ENCODE results near the gene PNPLA7. TPM values are rescaled to one million over a fixed set of nuclear protein-coding genes. Genes with fewer than 3 reads are reported as not detected.
A peak's percentile ranks its signal among the peaks of the same experiment; 100 is the strongest.
"Not testable (repeated sequence)": the region's sequence is repeated elsewhere in the genome, so short reads cannot be mapped to it uniquely, and the experiment has no call there.

Gene PNPLA7
- total and polyA plus RNA-seq, 7 donors, result 1.2 to 22.3 (median 7.7) TPM

GRCh38 chr9:137552022-137552768 lies 2.0 kb upstream of the PNPLA7 start:
- H3K4me1 ChIP-seq, result peaks cover 26% of the 10 kb centered on the region
- no peak for DNase-seq
- peak overlapping the region; percentile 93 for H3K4me3 ChIP-seq
- TF ChIP-seq CTCF (IDR thresholded peaks at IDR 0.05), result no peak
- no peaks in the 10 kb centered on the region for H3K9me3 ChIP-seq
- ATAC-seq, result peak in 3 of 4 donors; percentile 8 to 19 (median 14)
- intact Hi-C loops (cut with DNase I), result no loop called here
- peaks cover 0 to 40% of the 10 kb centered on the region in 2 donors for H3K36me3 ChIP-seq (ENCODE audit: insufficient read depth in 1 of 2, low read depth in 1 of 2)
- H3K27me3 ChIP-seq (ENCODE audit: insufficient read depth in 3 of 3, low read length in 2 of 3), result no peaks in the 10 kb centered on the region
- peak overlapping the region; percentile 88 for H3K27ac ChIP-seq
- WGBS, 3 donors, result 5 to 10% (median 6%) methylated on average over 33 to 58 of the region's 58 CpGs

GRCh38 chr9:137551264-137552021 lies 1.2 kb upstream of the PNPLA7 start, which contains the start of gene MRPL41:
TSS of gene MRPL41 (plus strand) at chr9:137551879. CDS start at chr9:137552082, 203 bp downstream.
- Histone ChIP-seq H3K27ac (peak within 1 kb of the TSS; percentile 88), H3K27me3 (ENCODE audit: insufficient read depth in 3 of 3, low read length in 2 of 3) (no peaks in the 10 kb centered on the region), H3K4me1 (peaks cover 32% of the 10 kb centered on the region), H3K36me3 (ENCODE audit: insufficient read depth in 1 of 2, low read depth in 1 of 2) (peaks cover 0 to 42% of the 10 kb centered on the region in 2 donors), H3K4me3 (peak within 1 kb of the TSS; percentile 93), H3K9me3 (no peaks in the 10 kb centered on the region)
- intact Hi-C loops (cut with DNase I), result no loop called here
- WGBS, 3 donors, result 0 to 2% (median 0%) methylated on average over 32 to 106 of the region's 106 CpGs
- DNase-seq (peak; percentile 89 to 93), ATAC-seq (peak; percentile 73 to 80 (median 78))
- TF ChIP-seq CTCF (IDR thresholded peaks at IDR 0.05), result peak; percentile 56

- H3K36me3 ChIP-seq (ENCODE audit: insufficient read depth in 1 of 2, low read depth in 1 of 2), result peaks cover 0 to 38% of the 10 kb centered on the region in 2 donors
- H3K4me1 ChIP-seq, result peaks cover 32% of the 10 kb centered on the region
- ATAC-seq, result peak in 1 of 4 donors; percentile 3
- DNase-seq; H3K9me3 ChIP-seq; H3K27me3 ChIP-seq (ENCODE audit: insufficient read depth in 3 of 3, low read length in 2 of 3); intact Hi-C loops (cut with DNase I): not testable (repeated sequence)
- 0 to 3% (median 1%) methylated on average over 1 to 14 of the region's 17 CpGs for WGBS, 3 donors
- peak overlapping the region; percentile 87 for H3K27ac ChIP-seq
- H3K4me3 ChIP-seq, result peak overlapping the region; percentile 93
Observed at GRCh38 chr9:137550958-137551263, 709 bp upstream of the PNPLA7 start.

GRCh38 chr9:137547687-137548543 lies 2.3 kb downstream of the PNPLA7 start:
- ATAC-seq (peak in 2 of 4 donors; percentile 13 to 19), DNase-seq (peak in 1 of 2 donors; percentile 59)
- H3K4me1 ChIP-seq, result peaks cover 30% of the 10 kb centered on the region
- 37 to 74% (median 51%) methylated on average over 22 to 23 of the region's 23 CpGs for WGBS, 3 donors
- intact Hi-C loops (cut with DNase I), result no loop called here
- H3K27me3 ChIP-seq (ENCODE audit: insufficient read depth in 3 of 3, low read length in 2 of 3), result no peaks in the 10 kb centered on the region
- H3K4me3 ChIP-seq, result peak overlapping the region; percentile 66
- no peaks in the 10 kb centered on the region for H3K9me3 ChIP-seq
- no peak for TF ChIP-seq CTCF (IDR thresholded peaks at IDR 0.05)
- H3K27ac ChIP-seq, result peak overlapping the region; percentile 95
- peaks cover 0 to 32% of the 10 kb centered on the region in 2 donors for H3K36me3 ChIP-seq (ENCODE audit: insufficient read depth in 1 of 2, low read depth in 1 of 2)

Measured in psoas muscle (tissue), 8 donors.